HG03045 (cell line): ENCODE measurements around the gene SLC44A1.

Experiments used
- ATAC-seq: cut with Tn5 transposase; IDR thresholded peaks from one replicate; pipeline ENCODE4 v1.9.1; 2021; ENCODE audit warnings: mild to moderate bottlenecking, moderate library complexity; ENCODE audit not compliant: unreplicated experiment

The SLC44A1 gene

DNA sequence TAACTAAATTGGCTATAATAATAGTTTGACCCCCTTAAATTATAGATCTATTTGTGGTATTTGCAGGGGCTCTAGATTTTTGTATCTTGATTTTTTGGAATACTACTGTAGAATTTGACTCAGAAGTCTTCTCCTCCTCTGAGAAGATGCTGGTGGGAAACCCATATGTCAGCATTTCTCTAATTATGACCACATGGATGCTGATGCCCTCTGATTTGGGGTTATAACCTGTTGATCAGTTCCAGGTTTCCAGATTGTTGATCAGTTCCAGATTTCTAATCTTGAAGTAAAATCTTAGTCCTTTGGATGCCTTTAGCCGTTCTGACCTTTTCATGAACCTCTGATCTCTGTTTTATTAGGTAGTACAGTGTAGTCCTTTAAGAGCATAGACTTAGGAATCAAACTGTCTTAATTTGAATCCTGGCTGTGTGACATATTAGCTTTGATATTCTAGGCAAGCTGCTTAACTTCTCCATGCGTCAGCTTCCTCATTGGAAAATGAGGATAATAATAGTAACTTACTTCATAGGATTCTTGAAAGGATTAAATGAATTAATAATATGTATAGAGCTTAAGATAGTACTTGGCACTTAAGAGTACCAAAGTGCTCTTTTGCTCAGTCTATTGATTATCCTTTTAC is 211.5 kb downstream of the SLC44A1 start:
- no peak for ATAC-seq

DNA sequence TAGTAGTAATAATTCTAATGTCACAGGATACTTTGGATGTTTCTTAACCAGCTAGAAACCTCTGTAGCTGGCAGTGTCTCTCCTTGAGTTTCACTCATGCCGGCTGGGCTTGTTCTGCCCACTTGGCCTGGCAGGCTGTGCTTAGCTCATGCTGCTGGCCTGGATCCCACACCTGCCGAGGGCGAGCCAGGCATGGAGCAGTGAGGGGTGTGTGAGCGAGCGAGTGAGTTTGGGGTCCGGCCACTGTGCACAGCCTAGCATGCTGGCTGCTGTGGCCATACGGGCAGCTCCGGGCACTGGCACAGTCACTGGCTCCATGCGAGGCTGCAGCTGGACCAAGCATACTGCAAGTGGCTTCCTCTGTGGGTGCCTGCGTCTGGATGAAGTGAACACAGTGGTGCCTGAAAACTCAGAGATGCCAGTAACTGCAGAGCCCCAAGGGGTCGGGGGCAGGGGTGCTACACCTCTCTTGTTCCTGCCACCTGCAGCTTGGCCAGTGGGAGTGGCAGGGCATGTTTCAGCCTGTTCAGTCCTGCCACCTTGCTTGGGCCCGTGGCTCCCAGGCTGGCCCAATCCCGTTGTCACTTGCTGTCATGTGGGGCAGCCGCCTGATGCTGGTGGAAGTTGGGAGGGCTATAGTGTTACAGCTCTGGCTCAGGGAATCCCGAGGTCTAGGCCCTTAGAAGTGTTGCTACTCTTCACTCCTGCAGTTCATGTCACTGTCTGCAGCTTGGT is 213.3 kb downstream of the SLC44A1 start:
- no peak for ATAC-seq

DNA sequence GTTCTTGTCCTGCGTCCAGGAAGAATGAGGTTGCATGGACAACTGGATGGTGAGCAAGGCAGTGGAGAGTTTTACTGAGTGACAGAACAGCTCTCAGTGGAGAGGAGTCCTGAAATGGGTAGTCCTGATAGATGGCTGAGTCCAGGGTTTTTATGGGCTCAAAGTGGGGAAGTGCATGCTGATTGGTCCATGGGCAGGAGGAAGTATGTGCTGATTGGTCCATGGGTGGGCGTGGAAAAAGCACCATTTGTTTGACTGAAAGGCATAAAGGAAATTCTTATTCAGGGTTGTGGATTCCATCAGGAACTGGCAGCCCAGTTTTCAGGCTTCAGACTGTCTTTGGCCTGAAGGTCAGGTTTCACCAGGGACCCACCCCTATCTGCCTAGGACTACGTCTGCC is 214.0 kb downstream of the SLC44A1 start:
- ATAC-seq: no peak

DNA sequence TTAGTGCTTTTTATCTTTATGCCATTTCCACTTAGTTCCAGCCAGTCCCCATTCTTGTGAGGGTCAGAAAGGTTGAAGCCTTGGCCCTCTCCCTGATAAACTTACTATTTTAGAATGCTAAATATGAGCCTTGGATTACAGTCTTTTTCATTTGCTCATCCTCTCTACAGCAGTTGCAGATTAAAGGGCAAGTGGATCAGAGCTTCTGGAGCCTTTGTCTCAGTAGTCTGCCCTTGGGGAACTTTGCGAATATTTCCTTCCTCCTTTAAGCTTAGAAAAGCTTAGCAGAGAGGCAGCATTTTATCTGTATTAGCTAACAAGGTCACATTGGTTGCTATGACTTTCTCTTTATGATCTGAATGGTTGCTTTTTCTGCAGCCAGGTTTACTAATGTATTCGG is 214.9 kb downstream of the SLC44A1 start:
- ATAC-seq: no peak

DNA sequence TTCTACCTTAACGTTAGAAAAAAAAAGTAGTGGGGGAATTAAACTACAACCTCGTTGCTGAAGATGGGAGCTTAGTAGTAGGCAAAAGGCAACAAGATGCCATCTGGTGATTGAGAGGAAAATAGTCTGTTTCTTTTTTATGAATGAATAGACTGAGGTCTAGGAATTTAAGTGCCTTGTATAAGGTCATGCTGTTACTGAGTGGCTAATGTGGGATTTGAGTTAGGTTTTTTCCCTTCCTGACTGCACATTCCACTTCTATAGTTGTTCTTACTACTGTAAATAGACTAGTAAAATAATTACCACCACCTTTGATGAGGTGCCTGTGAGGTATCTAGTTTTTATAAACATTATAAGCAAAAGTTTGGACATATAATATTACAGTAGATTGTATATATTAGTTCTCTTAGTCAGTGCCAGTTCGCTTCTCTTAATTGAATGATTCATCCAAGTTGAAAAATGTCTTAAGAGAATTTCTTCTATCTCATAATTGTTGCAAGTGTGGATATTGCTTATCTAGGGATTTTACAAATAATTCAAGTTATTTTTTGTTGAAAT is 222.5 kb downstream of the SLC44A1 start:
- no peak for ATAC-seq

DNA sequence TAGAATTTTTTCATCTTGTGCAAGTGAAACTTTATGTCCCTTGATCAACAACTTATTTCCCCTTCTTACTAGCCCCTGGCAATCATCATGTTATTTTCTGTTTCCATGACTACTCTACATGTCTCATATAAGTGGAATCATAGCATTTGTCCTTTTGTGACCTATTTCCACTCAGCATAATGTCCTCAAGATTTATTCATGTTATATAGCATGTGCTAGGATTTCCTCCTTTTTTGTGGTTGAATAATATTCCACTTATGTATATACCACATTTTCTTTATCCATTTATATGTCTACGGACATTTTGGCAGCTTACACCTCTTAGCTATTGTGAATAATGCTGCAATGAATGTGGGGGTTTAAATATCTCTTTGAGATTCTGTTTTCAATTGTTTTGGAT is 224.4 kb downstream of the SLC44A1 start:
- ATAC-seq: no peak

DNA sequence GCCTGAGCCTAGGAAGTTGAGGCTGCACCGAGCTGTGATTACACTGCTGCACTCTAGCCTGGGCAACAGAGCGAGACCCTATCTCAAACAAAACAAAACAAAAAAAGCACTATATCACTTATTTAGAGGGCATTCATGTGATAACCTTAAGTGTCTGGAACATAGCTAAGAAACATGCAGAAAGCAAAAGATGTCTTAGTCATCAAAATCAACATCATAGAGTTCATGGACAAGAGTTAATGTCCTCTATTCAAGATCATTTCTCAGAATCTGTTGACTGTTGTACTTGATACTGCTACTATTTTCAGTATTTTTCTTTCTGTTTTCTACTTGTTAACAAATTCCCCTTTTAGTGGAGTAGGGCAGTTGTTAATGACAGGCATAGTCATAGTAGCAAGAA is 228.8 kb downstream of the SLC44A1 start:
- ATAC-seq: no peak

DNA sequence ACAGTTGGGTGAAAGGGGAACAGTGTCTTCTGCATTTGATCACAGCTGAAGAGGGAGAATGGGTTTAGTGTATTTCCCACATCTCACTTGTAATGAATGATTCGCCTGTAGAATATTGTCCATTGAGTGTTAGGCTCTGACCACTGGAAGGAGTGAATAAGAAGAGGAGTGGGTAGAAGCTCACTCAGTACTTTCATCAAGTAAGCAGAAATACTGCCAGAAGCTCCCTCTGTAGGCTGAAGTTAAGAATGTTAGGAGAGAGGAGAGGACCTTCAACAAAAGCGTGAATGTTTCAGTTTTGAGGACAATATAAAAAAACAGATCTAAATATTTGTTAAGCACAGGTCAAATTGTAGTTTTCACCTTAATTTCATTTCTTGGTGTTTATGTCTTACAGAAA is 230.9 kb downstream of the SLC44A1 start:
- no peak for ATAC-seq

DNA sequence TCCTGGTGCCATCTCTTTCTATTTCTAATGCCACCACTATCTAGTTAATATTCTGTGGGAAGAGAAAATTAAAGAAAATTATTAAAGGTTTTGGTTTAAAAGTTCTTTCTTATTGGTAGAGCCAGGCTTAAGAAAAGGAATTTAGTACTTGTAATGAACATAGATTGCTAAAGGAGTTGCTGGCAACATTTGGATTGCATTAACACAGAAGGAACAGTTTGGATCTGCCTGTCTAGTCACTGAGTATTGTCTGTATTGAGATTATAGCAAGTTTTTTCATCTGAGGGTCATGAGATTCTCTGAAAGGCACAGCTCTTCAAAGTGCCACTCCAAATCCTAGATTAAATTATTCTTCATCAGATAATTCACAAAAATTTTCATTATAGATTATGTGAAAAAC is 235.4 kb downstream of the SLC44A1 start:
- no peak for ATAC-seq

DNA sequence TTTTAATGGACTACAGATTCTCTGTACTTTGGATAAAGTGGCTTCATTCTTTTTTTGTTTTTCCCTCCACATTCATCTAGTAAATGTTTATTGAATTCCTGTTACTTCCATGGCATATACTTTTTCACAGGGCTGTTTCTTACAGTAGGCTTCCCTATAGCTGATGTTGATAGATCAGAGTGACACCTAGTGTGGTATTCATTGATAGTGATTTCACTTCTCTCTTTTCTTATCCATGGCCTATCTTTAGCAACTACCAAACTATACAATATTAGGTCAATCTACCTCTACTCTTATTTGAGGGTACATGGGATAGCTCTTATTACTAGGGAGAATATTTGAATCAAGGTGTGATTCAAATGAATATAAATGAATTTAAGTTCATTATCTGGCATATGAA is 239.2 kb downstream of the SLC44A1 start:
- no peak for ATAC-seq

DNA sequence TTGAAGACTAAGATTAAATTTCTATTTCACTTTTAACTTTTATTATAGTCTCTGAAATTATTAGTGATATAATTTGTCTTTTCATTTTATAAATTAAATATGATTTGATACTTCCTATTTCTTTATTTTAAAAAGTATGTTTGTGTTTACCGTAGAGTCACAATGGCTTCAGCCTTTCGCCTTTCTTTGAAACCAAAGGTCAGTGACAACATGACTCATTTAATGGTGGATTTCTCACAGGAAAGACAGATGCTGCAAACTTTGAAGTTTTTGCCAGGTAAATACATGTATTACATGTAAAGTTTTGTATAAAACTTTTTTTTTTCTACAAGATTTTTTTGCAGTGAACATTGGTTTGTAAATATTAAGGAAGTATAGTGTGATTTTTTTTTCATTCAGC is 239.8 kb downstream of the SLC44A1 start:
- no peak for ATAC-seq

DNA sequence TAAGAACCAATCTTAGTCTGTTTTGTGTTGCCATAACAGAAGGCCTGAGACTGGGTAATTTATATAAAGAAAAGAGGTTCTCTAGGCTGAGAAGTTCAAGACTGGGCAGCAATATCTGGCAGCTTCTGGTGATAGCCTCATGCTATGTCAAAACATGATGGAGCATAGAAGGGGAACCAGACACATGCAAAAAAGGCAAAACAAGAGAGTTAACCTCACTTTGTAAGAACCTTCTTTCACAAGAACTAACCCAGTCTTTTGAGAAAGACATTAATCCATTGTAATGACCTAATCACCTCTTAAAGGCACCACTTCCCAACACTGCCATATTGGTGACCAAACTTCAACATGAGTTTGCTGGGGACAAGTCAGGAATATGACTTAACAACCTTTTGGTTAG is 240.7 kb downstream of the SLC44A1 start:
- ATAC-seq: no peak
